Superior temporal gyrus (tissue), 1 donor: ENCODE data around the gene NAGK.
"Not testable (repeated sequence)": the region's sequence is repeated elsewhere in the genome, so short reads cannot be mapped to it uniquely, and the experiment has no call there.

Source experiments
- DNase-seq: peaks from one replicate; pipeline ENCODE4 v3.0.0-alpha.2; 2016; ENCODE audit errors: extremely low spot score

Gene NAGK

GRCh38 chr2:71068218-71069035 lies at the start of gene NAGK:
Gene NAGK (plus strand): TSS chr2:71068648. CDS start chr2:71068684, 36 bp downstream.
- DNase-seq: peak; percentile 97

- DNase-seq: not testable (repeated sequence)
Measured at GRCh38 chr2:71019989-71020388, 48.5 kb upstream of the NAGK start.

- not testable (repeated sequence) for DNase-seq
Measured at GRCh38 chr2:71021394-71021793, 47.1 kb upstream of the NAGK start.

GRCh38 chr2:71023553-71024243 lies 44.8 kb upstream of the NAGK start:
- DNase-seq: not testable (repeated sequence)

- DNase-seq: not testable (repeated sequence)
Measured at GRCh38 chr2:71036296-71036695, 32.2 kb upstream of the NAGK start.

GRCh38 chr2:71042287-71042686 lies 26.2 kb upstream of the NAGK start:
- no peak for DNase-seq

GRCh38 chr2:71043531-71044407 lies 24.7 kb upstream of the NAGK start:
- DNase-seq: no peak

- no peak for DNase-seq
Measured at GRCh38 chr2:71045151-71045550, 23.3 kb upstream of the NAGK start.

- no peak for DNase-seq
Measured at GRCh38 chr2:71045865-71046548, 22.4 kb upstream of the NAGK start.

- no peak for DNase-seq
Measured at GRCh38 chr2:71048096-71048495, 20.4 kb upstream of the NAGK start.

GRCh38 chr2:71049704-71050360 lies 18.6 kb upstream of the NAGK start:
- not testable (repeated sequence) for DNase-seq

GRCh38 chr2:71055206-71055740 lies 13.2 kb upstream of the NAGK start:
- DNase-seq: not testable (repeated sequence)

GRCh38 chr2:71060211-71060610 lies 8.2 kb upstream of the NAGK start:
- no peak for DNase-seq

- peak; percentile 38 for DNase-seq
Measured at GRCh38 chr2:71060871-71061270, 7.6 kb upstream of the NAGK start.

GRCh38 chr2:71063216-71063615 lies 5.2 kb upstream of the NAGK start:
- DNase-seq: no peak

GRCh38 chr2:71064110-71064611 lies 4.3 kb upstream of the NAGK start:
- no peak for DNase-seq

GRCh38 chr2:71064754-71065621 lies 3.5 kb upstream of the NAGK start:
- peak; percentile 18 for DNase-seq

- peak; percentile 10 for DNase-seq
Measured at GRCh38 chr2:71066856-71067255, 1.6 kb upstream of the NAGK start.

- no peak for DNase-seq
Measured at GRCh38 chr2:71067567-71068217, 756 bp upstream of the NAGK start.
